DND-41 (cell line): ENCODE measurements around the gene CIITA.
"Not testable (repeated sequence)": the region's sequence is repeated elsewhere in the genome, so short reads cannot be mapped to it uniquely, and the experiment has no call there.

Source experiments
- ATAC-seq: fragments of 200-7000 bp; cut with Tn5 transposase; 3 replicates; pipeline ENCODE4 v1.9.1; 2021; ENCODE audit warnings: low read depth; ENCODE audit not compliant: insufficient read depth
- DNase-seq: peaks from one replicate; pipeline ENCODE4 v3.0.0-alpha.2; 2020
- H2AFZ ChIP-seq: 2 replicates; pipeline ENCODE4 v1.6.0; 2012; ENCODE audit warnings: low read depth, low read length
- H3K27ac ChIP-seq: 2 replicates; pipeline ENCODE4 v1.5.1; 2012; ENCODE audit warnings: low read length, inconsistent platforms
- H3K27me3 ChIP-seq: fragments of 200-600 bp; sonication (generic); 2 replicates; pipeline ENCODE4 v1.6.0; 2012; ENCODE audit warnings: low read length, mild to moderate bottlenecking, inconsistent platforms; ENCODE audit not compliant: insufficient read depth, poor library complexity
- H3K36me3 ChIP-seq: 2 replicates; pipeline ENCODE4 v1.5.1; 2012; ENCODE audit warnings: low read length, inconsistent platforms; ENCODE audit not compliant: insufficient read depth
- H3K4me1 ChIP-seq: 2 replicates; pipeline ENCODE4 v1.5.1; 2012; ENCODE audit warnings: mild to moderate bottlenecking, low read length; ENCODE audit not compliant: insufficient read depth
- H3K4me2 ChIP-seq: 2 replicates; pipeline ENCODE4 v1.6.0; 2012; ENCODE audit warnings: mild to moderate bottlenecking, moderate library complexity, low read length, inconsistent platforms; ENCODE audit not compliant: insufficient read depth
- H3K4me3 ChIP-seq, 2 experiments: fragments of 200-600 bp in 1 of 2; shearing (Covaris generic) in 1 of 2; 2 replicates each; pipeline ENCODE4 v1.5.1; 2012 to 2016; ENCODE audit warnings: inconsistent platforms in 2 of 2, low read length in 2 of 2, mild to moderate bottlenecking in 2 of 2, low read depth in 1 of 2, moderate library complexity in 1 of 2
- H3K79me2 ChIP-seq: 2 replicates; pipeline ENCODE4 v1.6.0; 2012; ENCODE audit warnings: low read length, inconsistent platforms; ENCODE audit not compliant: insufficient read depth
- H3K9ac ChIP-seq: 2 replicates; pipeline ENCODE4 v1.6.0; 2012; ENCODE audit warnings: low read depth, mild to moderate bottlenecking, inconsistent platforms, low read length, moderate library complexity
- H3K9me3 ChIP-seq: 2 replicates; pipeline ENCODE4 v1.5.1; 2012; ENCODE audit warnings: low read length, moderate library complexity, mild to moderate bottlenecking, inconsistent platforms; ENCODE audit not compliant: insufficient read depth, severe bottlenecking
- H4K20me1 ChIP-seq: 2 replicates; pipeline ENCODE4 v1.6.0; 2012; ENCODE audit warnings: low read length; ENCODE audit not compliant: insufficient read depth
- CTCF ChIP-seq: IDR thresholded peaks from 2 replicates; pipeline ENCODE4 v1.5.1; 2012; ENCODE audit warnings: borderline replicate concordance, low read length, moderate library complexity, mild to moderate bottlenecking; ENCODE audit not compliant: poor library complexity, severe bottlenecking; ENCODE audit errors: extremely low read depth
- EZH2 ChIP-seq: IDR thresholded peaks from 3 replicates; pipeline ENCODE4 v1.6.1; 2012; ENCODE audit warnings: borderline replicate concordance, low read depth, mild to moderate bottlenecking, moderate library complexity, low read length, inconsistent platforms; ENCODE audit not compliant: severe bottlenecking

Gene CIITA

GRCh38 chr16:10941127-10941933 is 64.3 kb downstream of the CIITA start:
- Histone ChIP-seq H2AFZ (peak overlapping the region; percentile 72), H3K27ac (peak overlapping the region; percentile 53), H3K4me3 (peak overlapping the region; percentile 46 to 78; a peak in 3 of 4 replicates), H4K20me1 (peaks cover 59% of the 10 kb centered on the region), H3K9me3 (no peaks in the 10 kb centered on the region), H3K4me1 (peaks cover 83% of the 10 kb centered on the region), H3K9ac (peak overlapping the region; percentile 50), H3K27me3 (no peaks in the 10 kb centered on the region), H3K4me2 (peak overlapping the region; percentile 98), H3K36me3 (peaks cover 34% of the 10 kb centered on the region), H3K79me2 (peaks cover 70% of the 10 kb centered on the region)
- TF ChIP-seq EZH2 = no peak
- ATAC-seq = no peak
- peak; percentile 39 for DNase-seq

- Histone ChIP-seq H3K4me3 (peak overlapping the region; percentile 46 to 78; a peak in 3 of 4 replicates), H3K4me1 (peaks cover 83% of the 10 kb centered on the region), H3K79me2 (peaks cover 74% of the 10 kb centered on the region), H3K4me2 (peak overlapping the region; percentile 98), H3K9ac (peak overlapping the region; percentile 50), H4K20me1 (peaks cover 58% of the 10 kb centered on the region), H2AFZ (peak overlapping the region; percentile 72), H3K36me3 (peaks cover 32% of the 10 kb centered on the region)
- H3K27me3 ChIP-seq, H3K27ac ChIP-seq, DNase-seq, H3K9me3 ChIP-seq: not testable (repeated sequence)
- peak; percentile 13 for ATAC-seq
Observed at GRCh38 chr16:10941935-10942351, 64.9 kb downstream of the CIITA start.

- Histone ChIP-seq H3K4me2 (peak within 1 kb of the TSS; percentile 98), H3K27ac (peak within 1 kb of the TSS; percentile 66), H3K9ac (peak within 1 kb of the TSS; percentile 50), H3K4me1 (peaks cover 83% of the 10 kb centered on the region), H2AFZ (peak within 1 kb of the TSS; percentile 88), H3K79me2 (peaks cover 74% of the 10 kb centered on the region), H3K27me3 (no peaks in the 10 kb centered on the region), H3K36me3 (peaks cover 26% of the 10 kb centered on the region), H3K9me3 (no peaks in the 10 kb centered on the region), H3K4me3 (peak within 1 kb of the TSS; percentile 46 to 78; a peak in 3 of 4 replicates), H4K20me1 (peaks cover 58% of the 10 kb centered on the region)
- ATAC-seq (peak; percentile 84), DNase-seq (peak; percentile 95)
- TF ChIP-seq CTCF (no peak), EZH2 (no peak)
Observed at GRCh38 chr16:10942352-10943063, 65.5 kb downstream of the CIITA start, which contains the start of gene DEXI. TSS of gene DEXI (minus strand) at chr16:10942468. CDS start at chr16:10942005, 463 bp downstream.

GRCh38 chr16:10943064-10943353 is 66.0 kb downstream of the CIITA start:
- peak overlapping the region; percentile 50 for H3K9ac ChIP-seq
- TF ChIP-seq EZH2 = no peak
- H3K4me1 ChIP-seq = peaks cover 80% of the 10 kb centered on the region
- H2AFZ ChIP-seq = peak overlapping the region; percentile 88; the same call in 1 of the 2 replicates
- ATAC-seq (no peak), DNase-seq (no peak)
- peaks cover 56% of the 10 kb centered on the region for H4K20me1 ChIP-seq
- H3K4me3 ChIP-seq = peak overlapping the region in 1 of 2 experiments; percentile 78; a peak in 2 of 4 replicates
- H3K27ac ChIP-seq = peak overlapping the region; percentile 66
- H3K79me2 ChIP-seq = peaks cover 71% of the 10 kb centered on the region
- H3K4me2 ChIP-seq = peak overlapping the region; percentile 98
- H3K36me3 ChIP-seq = peaks cover 21% of the 10 kb centered on the region
- no peaks in the 10 kb centered on the region for H3K27me3 ChIP-seq
- H3K9me3 ChIP-seq = no peaks in the 10 kb centered on the region
